ENCODE data around the gene NOD2. TPM values are rescaled to one million over a fixed set of nuclear protein-coding genes. Genes with fewer than 3 reads are reported as not detected.

Gene NOD2
- total and polyA plus RNA-seq, 2 donors (not counting 1 experiment from before 2014, with no cell fraction given), result 0.50 TPM; not detected in 1

GRCh38 chr16:50781043-50781442 is 87.6 kb downstream of the NOD2 start:
- no peak overlapping the region for H2AFZ ChIP-seq (ENCODE audit: low read length)
- H3K36me3 ChIP-seq (ENCODE audit: control insufficient read depth, insufficient read depth, low read length), result peaks cover 3% of the 10 kb centered on the region
- H3K79me2 ChIP-seq (ENCODE audit: control insufficient read depth, insufficient read depth, low read length), result no peaks in the 10 kb centered on the region
- H3K4me1 ChIP-seq (ENCODE audit: control insufficient read depth, extremely low read depth, insufficient read depth, low read length), result no peaks in the 10 kb centered on the region
- H3K27ac ChIP-seq (ENCODE audit: insufficient read depth, low read length), result no peak overlapping the region
- no peak overlapping the region for H3K4me2 ChIP-seq (ENCODE audit: extremely low read depth, insufficient read depth, low read length)
- TF ChIP-seq EZH2 (IDR thresholded peaks at IDR 0.05; ENCODE audit: low read length, missing control alignments) (no peak), CTCF (conservative IDR thresholded peaks at IDR 0.05 in 1 of 2, IDR thresholded peaks at IDR 0.05 in 1 of 2; ENCODE audit: low read depth in 1 of 2, low read length in 2 of 2) (peak in 1 of 2 donors; percentile 15)
- H3K4me3 ChIP-seq (replicated peaks in 1 of 4; ENCODE audit: control extremely low read depth in 1 of 4, insufficient read depth in 1 of 4, low read depth in 3 of 4, low read length in 4 of 4), result no peak overlapping the region
- no peak overlapping the region for H3K9ac ChIP-seq (ENCODE audit: insufficient read depth, low read length)
- no peaks in the 10 kb centered on the region for H3K27me3 ChIP-seq (ENCODE audit: control insufficient read depth, insufficient read depth, low read length)
- no peaks in the 10 kb centered on the region for H3K9me3 ChIP-seq (ENCODE audit: control insufficient read depth, insufficient read depth, low read depth, low read length)
- H4K20me1 ChIP-seq (ENCODE audit: control insufficient read depth, extremely low read depth, insufficient read depth, low read length), result no peaks in the 10 kb centered on the region
- peak in 1 of 2 donors; percentile 1 for DNase-seq (ENCODE audit: low read depth in 2 of 2)

DNA sequence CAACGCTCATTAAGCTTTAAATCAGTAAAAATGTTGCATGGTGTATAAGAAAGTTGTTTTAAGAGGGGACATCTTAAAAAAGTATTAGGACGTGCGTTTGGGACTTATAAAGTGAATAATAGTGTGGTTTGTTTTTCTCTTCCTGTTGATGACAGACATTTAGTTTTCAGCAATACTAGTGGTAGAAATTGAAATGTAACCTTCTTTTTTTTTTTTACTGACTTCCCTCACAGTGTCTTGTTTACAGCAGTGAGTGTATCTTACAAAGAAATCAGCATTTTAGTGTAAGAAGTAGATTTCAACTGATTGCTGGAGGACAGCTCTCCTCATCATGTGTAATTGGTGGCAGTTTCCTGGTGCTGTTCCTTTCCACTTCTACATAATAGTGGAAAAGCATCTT is 88.1 kb downstream of the NOD2 start:
- H3K79me2 ChIP-seq (ENCODE audit: control insufficient read depth, insufficient read depth, low read length), result no peaks in the 10 kb centered on the region
- no peak for DNase-seq (ENCODE audit: low read depth in 2 of 2)
- no peak overlapping the region for H3K9ac ChIP-seq (ENCODE audit: insufficient read depth, low read length)

More for the DNA sequence above, 88.1 kb downstream of the NOD2 start:
- no peak overlapping the region for H3K4me3 ChIP-seq (replicated peaks in 1 of 4; ENCODE audit: control extremely low read depth in 1 of 4, insufficient read depth in 1 of 4, low read depth in 3 of 4, low read length in 4 of 4)
- no peaks in the 10 kb centered on the region for H3K4me1 ChIP-seq (ENCODE audit: control insufficient read depth, extremely low read depth, insufficient read depth, low read length)
- TF ChIP-seq CTCF (conservative IDR thresholded peaks at IDR 0.05 in 1 of 2, IDR thresholded peaks at IDR 0.05 in 1 of 2; ENCODE audit: low read depth in 1 of 2, low read length in 2 of 2), result no peak
- TF ChIP-seq EZH2 (IDR thresholded peaks at IDR 0.05; ENCODE audit: low read length, missing control alignments), result no peak
- H3K27ac ChIP-seq (ENCODE audit: insufficient read depth, low read length), result no peak overlapping the region
- H2AFZ ChIP-seq (ENCODE audit: low read length), result no peak overlapping the region
- no peak overlapping the region for H3K4me2 ChIP-seq (ENCODE audit: extremely low read depth, insufficient read depth, low read length)
- peaks cover 3% of the 10 kb centered on the region for H3K36me3 ChIP-seq (ENCODE audit: control insufficient read depth, insufficient read depth, low read length)
- H4K20me1 ChIP-seq (ENCODE audit: control insufficient read depth, extremely low read depth, insufficient read depth, low read length), result no peaks in the 10 kb centered on the region
- H3K27me3 ChIP-seq (ENCODE audit: control insufficient read depth, insufficient read depth, low read length), result no peaks in the 10 kb centered on the region
- no peaks in the 10 kb centered on the region for H3K9me3 ChIP-seq (ENCODE audit: control insufficient read depth, insufficient read depth, low read depth, low read length)

Other genes starting within 250 kb of the NOD2 start
- under 0.01 TPM in 2 replicates for gene NKD1, start 145.2 kb upstream of the NOD2 start, total RNA-seq
- 0.02 and 0.12 TPM in 2 replicates for gene NKD1, start 145.2 kb upstream of the NOD2 start, polyA plus RNA-seq
- gene SNX20, start 12.3 kb upstream of the NOD2 start, total RNA-seq, result not detected in 2 replicates
- not detected in 2 replicates for gene SNX20, start 12.3 kb upstream of the NOD2 start, polyA plus RNA-seq
- gene CYLD, start 48.5 kb downstream of the NOD2 start, total RNA-seq, result 47.3 and 66.7 TPM in 2 replicates
- 22.1 and 24.3 TPM in 2 replicates for gene CYLD, start 48.5 kb downstream of the NOD2 start, polyA plus RNA-seq